Thyroid gland (tissue), 4 donors: ENCODE data around the gene PASK.

Experiments
- CTCF ChIP-seq, 6 experiments: fragments of 200-600 bp in 3 of 6; fragments of 450-650 bp in 3 of 6; sonication (generic) in 3 of 6; IDR thresholded peaks; one replicate each; pipeline ENCODE4 v1.5.1; 2016 to 2019; ENCODE audit warnings: antibody characterized with exemption in 6 of 6, mild to moderate bottlenecking in 2 of 6, inconsistent platforms in 1 of 6, moderate library complexity in 1 of 6
- POLR2A ChIP-seq, 2 donors: fragments of 450-650 bp; IDR thresholded peaks; one replicate each; pipeline ENCODE4 v1.6.1; 2017; ENCODE audit warnings: antibody characterized with exemption in 2 of 2, mild to moderate bottlenecking in 2 of 2, moderate library complexity in 1 of 2

GRCh38 chr2:241141214-241141770 lies 8.0 kb downstream of the PASK start:
- TF ChIP-seq CTCF (IDR thresholded peaks at IDR 0.05) (no peak), POLR2A (IDR thresholded peaks at IDR 0.05) (no peak)
